ENCODE data around the gene HAPSTR1. TPM values are rescaled to one million over a fixed set of nuclear protein-coding genes. Genes with fewer than 3 reads are reported as not detected.

The HAPSTR1 gene
- total RNA-seq, 2 donors from 2014 or later = 48.9 to 52.7 TPM

GRCh38 chr16:9089660-9090059, 1.8 kb upstream of the HAPSTR1 start:
- H3K27ac Mint-ChIP-seq = peak overlapping the region; percentile 84 to 98
- DNase-seq (ENCODE audit: low spot score in 2 of 2) (no peak), ATAC-seq (no peak)
- no peaks in the 10 kb centered on the region for H3K9me3 Mint-ChIP-seq
- peaks cover 25 to 28% of the 10 kb centered on the region in 2 donors for H3K36me3 Mint-ChIP-seq

DNA sequence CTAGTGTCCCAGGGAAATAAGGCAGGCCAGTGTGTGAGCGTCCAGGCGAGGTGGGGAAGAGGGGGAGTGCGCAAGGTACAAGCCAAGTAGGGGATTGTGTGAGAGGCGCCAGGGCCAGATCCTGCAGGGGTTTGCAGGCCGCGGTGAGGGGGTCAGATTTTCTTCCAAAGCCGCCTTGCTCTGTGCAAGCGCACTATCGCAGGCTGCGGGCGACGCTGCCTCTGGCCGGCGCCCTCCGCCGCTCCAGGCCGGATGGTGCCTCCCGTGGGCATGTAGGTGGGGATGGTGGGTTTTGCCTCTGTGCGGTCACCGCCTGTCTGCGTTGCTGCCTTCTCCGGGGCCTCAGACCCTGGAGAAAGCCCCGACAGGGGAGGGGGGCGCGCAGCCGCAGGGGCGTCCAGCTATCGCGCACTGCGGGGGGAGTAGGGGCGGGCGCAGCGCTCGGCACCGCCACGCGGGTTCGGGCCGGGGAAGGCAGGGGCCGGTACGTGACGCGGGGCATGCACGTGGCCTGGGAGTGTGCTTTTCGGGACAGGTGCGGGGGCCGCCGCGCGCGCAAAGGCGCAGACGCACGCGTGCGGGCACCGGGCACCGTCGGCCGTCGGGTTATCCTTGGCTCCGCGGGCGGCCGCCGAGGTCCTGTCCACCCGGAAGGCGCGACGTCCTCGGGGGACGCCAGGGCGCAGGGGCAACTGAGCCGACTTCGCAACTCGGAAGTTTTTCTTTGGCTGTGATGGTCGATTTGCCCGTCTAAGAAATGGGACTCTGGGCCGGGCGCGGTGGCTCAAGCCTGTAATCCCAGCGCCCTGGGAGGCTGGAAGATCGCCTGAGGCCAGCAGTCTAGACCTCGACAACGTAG, 1.1 kb upstream of the HAPSTR1 start:
- no peaks in the 10 kb centered on the region for H3K9me3 Mint-ChIP-seq
- H3K27ac Mint-ChIP-seq = peak overlapping the region; percentile 84 to 98
- ATAC-seq (peak in 1 of 2 donors; percentile 12), DNase-seq (ENCODE audit: low spot score in 2 of 2) (peak; percentile 45 to 73)
- peaks cover 29 to 34% of the 10 kb centered on the region in 2 donors for H3K36me3 Mint-ChIP-seq

- peak; percentile 12 to 19 for ATAC-seq
Observed at GRCh38 chr16:9091867-9092281, 430 bp downstream of the HAPSTR1 start.

DNA sequence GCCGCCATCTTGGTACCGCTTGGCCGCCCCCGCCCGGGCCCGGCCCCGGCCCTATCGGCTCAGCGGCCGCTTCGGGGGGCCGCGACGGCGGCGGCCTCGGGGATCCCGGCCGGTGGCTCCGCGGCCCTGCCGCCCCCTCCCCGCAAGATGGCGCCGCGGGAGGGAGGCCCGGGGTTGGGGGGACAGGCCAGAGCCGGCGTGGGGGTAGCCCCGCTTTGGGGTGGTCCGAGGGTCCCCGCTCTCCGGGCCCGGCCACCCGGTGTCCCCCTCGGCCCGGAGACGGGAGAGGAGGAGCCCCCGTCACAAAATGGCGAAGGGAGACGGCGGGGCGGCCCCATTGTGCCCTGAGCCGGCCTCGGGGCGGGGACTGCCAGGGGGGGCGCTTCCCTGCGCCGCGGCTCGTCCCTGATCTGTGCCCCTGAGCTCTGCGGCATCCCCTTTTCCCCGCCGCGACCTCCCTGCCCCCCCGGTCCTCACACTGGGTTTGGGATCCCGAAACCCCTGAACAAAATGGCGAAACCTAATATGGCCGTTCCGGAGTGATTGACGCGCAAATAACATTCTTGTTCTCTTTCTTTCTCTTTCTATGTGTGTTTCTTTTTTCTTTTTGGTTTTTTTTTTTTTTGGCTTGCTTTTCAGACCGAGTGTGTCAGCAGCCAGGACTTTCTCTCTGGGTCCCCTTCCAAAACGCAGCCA, 986 bp downstream of the HAPSTR1 start:
- DNase-seq (ENCODE audit: low spot score in 2 of 2) (peak; percentile 53 to 72), ATAC-seq (peak; percentile 9 to 12)
- H3K36me3 Mint-ChIP-seq = peaks cover 38 to 47% of the 10 kb centered on the region in 2 donors
- peak overlapping the region; percentile 96 to 97 for H3K27ac Mint-ChIP-seq
- no peaks in the 10 kb centered on the region for H3K9me3 Mint-ChIP-seq

More at GRCh38 chr16:9091867-9092281, 430 bp downstream of the HAPSTR1 start:
- H3K36me3 Mint-ChIP-seq = peaks cover 38 to 47% of the 10 kb centered on the region in 2 donors
- no peaks in the 10 kb centered on the region for H3K9me3 Mint-ChIP-seq
- H3K27ac Mint-ChIP-seq = peak overlapping the region in 1 of 2 donors; percentile 84
- DNase-seq (ENCODE audit: low spot score in 2 of 2) = peak; percentile 51 to 69

- DNase-seq (ENCODE audit: low spot score in 2 of 2) (peak in 1 of 2 donors; percentile 35), ATAC-seq (no peak)
- H3K9me3 Mint-ChIP-seq = no peaks in the 10 kb centered on the region
- peak overlapping the region; percentile 96 to 97 for H3K27ac Mint-ChIP-seq
- H3K36me3 Mint-ChIP-seq = peaks cover 42 to 53% of the 10 kb centered on the region in 2 donors
Observed at GRCh38 chr16:9092978-9093344, 1.5 kb downstream of the HAPSTR1 start.

GRCh38 chr16:9094011-9094846, 2.8 kb downstream of the HAPSTR1 start:
- Mint-ChIP-seq H3K27ac (peak overlapping the region; percentile 91 to 96), H3K36me3 (peaks cover 44 to 65% of the 10 kb centered on the region in 2 donors)

GRCh38 chr16:9095171-9095570, 3.7 kb downstream of the HAPSTR1 start:
- Mint-ChIP-seq H3K36me3 (peaks cover 38 to 69% of the 10 kb centered on the region in 2 donors), H3K27ac (peak overlapping the region in 1 of 2 donors; percentile 22), H3K9me3 (no peaks in the 10 kb centered on the region)
- ATAC-seq (no peak), DNase-seq (ENCODE audit: low spot score in 2 of 2) (no peak)

More at GRCh38 chr16:9094011-9094846, 2.8 kb downstream of the HAPSTR1 start:
- no peak for DNase-seq (ENCODE audit: low spot score in 2 of 2)
- ATAC-seq = no peak
- no peaks in the 10 kb centered on the region for H3K9me3 Mint-ChIP-seq

DNA sequence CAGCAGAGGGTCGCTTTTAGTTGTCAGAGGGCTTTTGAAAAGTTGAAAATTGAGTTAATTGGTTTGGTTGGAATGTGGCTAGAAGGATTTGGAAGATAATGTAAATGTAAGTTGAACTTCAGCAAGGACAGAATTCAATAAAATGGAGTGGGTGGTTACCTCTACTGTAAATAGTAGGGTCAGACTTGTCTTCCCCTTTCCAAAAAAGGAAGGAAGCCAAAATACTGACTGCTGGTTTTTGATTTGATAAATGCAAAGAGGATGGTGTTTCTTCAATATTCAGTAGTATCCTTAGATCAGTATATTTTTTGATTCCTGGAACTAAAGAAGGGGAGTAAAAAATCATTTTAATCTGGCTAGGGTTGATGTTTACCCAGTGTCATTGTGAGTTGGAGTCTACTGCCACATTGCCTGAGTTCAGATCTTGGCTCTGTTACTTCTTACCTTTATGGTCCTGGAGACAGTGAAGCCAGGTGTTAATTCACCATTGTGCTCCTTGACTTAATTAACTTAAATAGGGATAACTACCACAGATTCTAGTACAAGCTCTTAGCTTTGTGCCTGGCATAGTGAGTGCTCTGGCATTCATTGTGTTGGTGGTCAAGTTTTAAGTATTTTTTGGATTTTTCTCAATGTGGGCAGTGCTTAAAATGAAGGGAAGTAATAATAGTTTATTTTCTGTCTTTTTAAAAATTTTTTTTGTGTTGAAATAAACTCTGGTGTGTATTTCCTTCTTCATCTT, 4.4 kb downstream of the HAPSTR1 start:
- Mint-ChIP-seq H3K9me3 (no peaks in the 10 kb centered on the region), H3K27ac (no peak overlapping the region), H3K36me3 (peaks cover 42 to 76% of the 10 kb centered on the region in 2 donors)
- ATAC-seq (no peak), DNase-seq (ENCODE audit: low spot score in 2 of 2) (no peak)

DNA sequence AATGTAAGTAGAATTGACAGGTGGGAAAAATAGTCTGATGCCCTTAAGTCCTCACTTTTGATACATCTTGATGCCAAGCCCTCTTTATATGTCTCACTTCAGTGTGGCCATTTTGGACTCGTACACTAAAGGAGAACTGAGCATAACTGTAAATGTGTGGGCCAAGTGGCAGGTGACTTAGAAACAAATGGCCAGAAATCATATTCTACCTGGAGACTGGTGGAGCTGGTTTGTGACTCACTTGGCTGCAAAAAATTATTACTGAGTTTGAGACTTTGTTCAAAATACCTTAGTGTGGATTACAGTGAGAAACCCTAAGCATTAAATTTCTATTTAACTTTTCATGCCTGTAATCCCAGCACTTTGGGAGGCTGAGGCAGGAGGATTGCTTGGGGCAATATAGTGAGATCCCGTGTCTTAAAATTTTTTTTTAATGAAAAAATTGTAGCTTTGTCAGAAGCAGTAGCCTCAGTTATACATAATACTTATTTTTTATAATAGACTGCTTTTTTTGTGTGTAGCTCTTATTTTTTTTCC, 5.0 kb downstream of the HAPSTR1 start:
- ATAC-seq = no peak

DNA sequence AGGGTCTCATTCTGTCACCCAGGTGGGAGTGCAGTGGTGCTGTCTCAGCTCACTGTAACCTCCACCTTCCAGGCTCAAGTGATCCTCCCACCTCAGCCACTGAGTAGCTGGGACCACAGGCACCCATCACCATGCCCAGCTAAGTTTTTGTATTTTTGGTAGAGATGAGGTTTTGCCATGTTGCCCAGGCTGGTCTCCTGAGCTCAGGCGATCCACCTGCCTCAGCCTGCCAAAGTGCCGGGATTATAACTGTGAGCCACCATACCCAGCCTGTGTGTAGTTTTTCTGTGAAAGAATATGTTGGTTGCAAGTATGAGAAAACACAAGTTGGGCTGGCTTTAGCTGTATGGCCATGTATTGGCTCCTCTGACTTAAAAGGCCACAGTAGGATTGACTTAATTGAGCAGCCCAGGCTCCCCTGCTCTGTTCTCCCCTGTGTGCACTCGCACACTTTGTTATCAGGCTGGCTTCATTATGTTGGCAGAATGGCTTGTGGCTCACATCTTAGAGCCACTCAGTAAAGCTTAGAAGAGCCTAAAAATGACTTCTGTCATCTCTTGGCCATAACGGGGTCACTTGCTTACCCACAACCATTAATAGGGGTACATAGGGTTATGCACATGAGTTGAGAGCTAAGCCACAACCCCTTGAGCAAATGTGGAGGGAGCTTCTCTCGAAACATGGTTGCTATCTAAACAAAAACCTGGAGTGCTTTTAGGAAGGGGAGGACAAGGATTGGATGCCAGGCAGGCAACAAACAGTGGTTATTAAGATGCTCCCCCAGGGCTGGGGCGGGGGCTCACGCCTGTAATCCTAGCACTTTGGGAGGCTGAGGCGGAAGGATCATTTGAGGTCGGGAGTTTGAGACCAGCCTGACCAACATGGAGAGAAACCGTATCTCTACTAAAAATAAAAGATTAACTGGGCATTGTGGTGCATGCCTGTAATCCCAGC, 6.1 kb downstream of the HAPSTR1 start:
- peak overlapping the region; percentile 59 to 90 for H3K27ac Mint-ChIP-seq
- H3K9me3 Mint-ChIP-seq = no peaks in the 10 kb centered on the region
- peaks cover 44 to 91% of the 10 kb centered on the region in 2 donors for H3K36me3 Mint-ChIP-seq
- ATAC-seq (no peak), DNase-seq (ENCODE audit: low spot score in 2 of 2) (no peak)

More for the DNA sequence above, 5.0 kb downstream of the HAPSTR1 start:
- Mint-ChIP-seq H3K9me3 (no peaks in the 10 kb centered on the region), H3K27ac (no peak overlapping the region), H3K36me3 (peaks cover 45 to 82% of the 10 kb centered on the region in 2 donors)
- no peak for DNase-seq (ENCODE audit: low spot score in 2 of 2)

DNA sequence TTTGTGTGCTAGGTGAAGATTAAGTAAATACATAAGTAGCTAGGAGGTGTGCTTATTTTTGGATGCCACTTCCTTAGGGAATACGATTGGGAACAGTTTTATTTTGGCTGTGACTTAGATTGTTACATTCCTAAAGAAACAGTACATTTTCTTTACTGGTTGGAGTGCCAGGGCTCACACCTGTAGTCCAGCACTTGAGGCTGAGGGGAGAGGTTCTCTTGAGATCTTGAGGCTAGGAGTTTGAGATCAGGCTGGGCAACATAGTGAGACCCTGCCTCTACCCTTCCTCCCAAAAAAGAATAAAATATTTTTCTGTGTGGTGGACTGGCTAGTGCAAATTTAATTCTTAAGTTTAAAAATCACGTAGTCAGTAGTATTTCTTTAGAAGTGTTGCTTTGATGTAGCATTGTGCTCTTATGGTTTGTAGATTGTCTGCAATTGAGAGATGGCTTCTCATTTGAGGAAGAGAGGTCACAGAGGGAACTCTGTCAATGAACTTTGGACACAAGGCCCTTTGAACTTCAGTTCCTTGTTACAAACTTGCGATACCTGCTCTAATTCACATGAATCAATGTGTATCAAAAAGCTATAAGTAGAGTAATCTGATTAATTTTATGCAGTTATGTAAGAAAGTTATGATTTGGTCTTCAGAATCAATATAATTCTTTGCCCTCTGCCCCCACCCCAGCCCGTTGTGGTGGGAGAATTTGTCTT, 7.1 kb downstream of the HAPSTR1 start:
- Mint-ChIP-seq H3K36me3 (peaks cover 41 to 91% of the 10 kb centered on the region in 2 donors), H3K9me3 (no peaks in the 10 kb centered on the region), H3K27ac (peak overlapping the region; percentile 59 to 78)
- no peak for DNase-seq (ENCODE audit: low spot score in 2 of 2)
- ATAC-seq = peak in 1 of 2 donors; percentile 16

- ATAC-seq (peak; percentile 52 to 89), DNase-seq (ENCODE audit: low spot score in 2 of 2) (peak in 1 of 2 donors; percentile 61)
- Mint-ChIP-seq H3K9me3 (no peaks in the 10 kb centered on the region), H3K36me3 (peaks cover 42 to 91% of the 10 kb centered on the region in 2 donors), H3K27ac (peak overlapping the region; percentile 59 to 78)
Observed at GRCh38 chr16:9099131-9099625, 7.7 kb downstream of the HAPSTR1 start.

DNA sequence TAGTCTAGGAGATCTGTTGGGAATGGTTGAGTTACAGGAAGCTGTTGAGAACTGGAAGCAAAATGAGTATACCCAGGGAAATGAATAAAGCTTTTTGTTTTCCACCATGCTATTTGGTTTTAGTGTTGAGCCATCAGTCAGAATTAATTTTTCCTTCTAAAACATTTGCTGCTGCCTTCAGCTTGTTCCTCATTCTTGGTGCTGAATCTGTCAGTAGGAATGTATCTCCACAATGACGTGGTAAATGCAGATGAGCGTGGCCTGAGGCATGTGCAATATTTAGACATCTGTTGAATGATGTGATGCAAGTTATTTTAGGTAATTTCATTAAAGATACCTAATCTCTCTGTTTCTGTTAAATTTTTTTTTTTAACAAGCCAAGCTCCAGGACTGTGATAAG, 10.9 kb downstream of the HAPSTR1 start:
- ATAC-seq = no peak
- Mint-ChIP-seq H3K27ac (peak overlapping the region; percentile 82 to 86), H3K36me3 (peaks cover 37 to 91% of the 10 kb centered on the region in 2 donors), H3K9me3 (no peaks in the 10 kb centered on the region)
- DNase-seq (ENCODE audit: low spot score in 2 of 2) = no peak

GRCh38 chr16:9102943-9103342, 11.5 kb downstream of the HAPSTR1 start:
- Mint-ChIP-seq H3K9me3 (no peaks in the 10 kb centered on the region), H3K36me3 (peaks cover 33 to 91% of the 10 kb centered on the region in 2 donors), H3K27ac (peak overlapping the region; percentile 82 to 90)
- DNase-seq (ENCODE audit: low spot score in 2 of 2) (no peak), ATAC-seq (peak in 1 of 2 donors; percentile 19)

Data from activated naive CD4-positive, alpha-beta T cell treated with anti-CD3 and anti-CD28 coated beads, Interleukin-2, amount 50 U/mL, for 72 hours (primary cell).